Measurements from ENCODE around the gene LIMS1. TPM values are rescaled to one million over a fixed set of nuclear protein-coding genes. Genes with fewer than 3 reads are reported as not detected.
"Not testable (repeated sequence)": the region's sequence is repeated elsewhere in the genome, so short reads cannot be mapped to it uniquely, and the experiment has no call there.

LIMS1 gene
- total RNA-seq, 1 donor from 2014 or later, result 491 TPM

GRCh38 chr2:108630567-108631405 lies 96.5 kb downstream of the LIMS1 start:
- DNase-seq (ENCODE audit: extremely low read depth, low read depth, low spot score), result no peak

- no peak for DNase-seq (ENCODE audit: extremely low read depth, low read depth, low spot score)
These were observed 98.3 kb downstream of the LIMS1 start for GRCh38 chr2:108632332-108633160.

- no peak for DNase-seq (ENCODE audit: extremely low read depth, low read depth, low spot score)
These were observed 99.1 kb downstream of the LIMS1 start for GRCh38 chr2:108633409-108633808.

- DNase-seq (ENCODE audit: extremely low read depth, low read depth, low spot score), result no peak
These were observed 99.7 kb downstream of the LIMS1 start for GRCh38 chr2:108634011-108634410.

GRCh38 chr2:108634576-108635160 lies 100.4 kb downstream of the LIMS1 start:
- DNase-seq (ENCODE audit: extremely low read depth, low read depth, low spot score), result no peak

- no peak for DNase-seq (ENCODE audit: extremely low read depth, low read depth, low spot score)
These were observed 101.5 kb downstream of the LIMS1 start for GRCh38 chr2:108635630-108636354.

GRCh38 chr2:108637304-108637669 lies 103.0 kb downstream of the LIMS1 start:
- peak; percentile 82 for DNase-seq (ENCODE audit: extremely low read depth, low read depth, low spot score)

GRCh38 chr2:108640731-108641130 lies 106.5 kb downstream of the LIMS1 start:
- no peak for DNase-seq (ENCODE audit: extremely low read depth, low read depth, low spot score)

- no peak for DNase-seq (ENCODE audit: extremely low read depth, low read depth, low spot score)
These were observed 107.5 kb downstream of the LIMS1 start for GRCh38 chr2:108641756-108642155.

- DNase-seq (ENCODE audit: extremely low read depth, low read depth, low spot score), result no peak
These were observed 109.1 kb downstream of the LIMS1 start for GRCh38 chr2:108643261-108643849.

GRCh38 chr2:108643862-108644261 lies 109.6 kb downstream of the LIMS1 start:
- DNase-seq (ENCODE audit: extremely low read depth, low read depth, low spot score), result not testable (repeated sequence)

- not testable (repeated sequence) for DNase-seq (ENCODE audit: extremely low read depth, low read depth, low spot score)
These were observed 110.2 kb downstream of the LIMS1 start for GRCh38 chr2:108644446-108644845.

GRCh38 chr2:108648796-108649195 lies 114.5 kb downstream of the LIMS1 start:
- not testable (repeated sequence) for DNase-seq (ENCODE audit: extremely low read depth, low read depth, low spot score)

- not testable (repeated sequence) for DNase-seq (ENCODE audit: extremely low read depth, low read depth, low spot score)
These were observed 116.2 kb downstream of the LIMS1 start for GRCh38 chr2:108650465-108650864.

- not testable (repeated sequence) for DNase-seq (ENCODE audit: extremely low read depth, low read depth, low spot score)
These were observed 117.2 kb downstream of the LIMS1 start for GRCh38 chr2:108651468-108651867.

GRCh38 chr2:108652187-108652931 lies 118.1 kb downstream of the LIMS1 start:
- not testable (repeated sequence) for DNase-seq (ENCODE audit: extremely low read depth, low read depth, low spot score)

- DNase-seq (ENCODE audit: extremely low read depth, low read depth, low spot score), result not testable (repeated sequence)
These were observed 119.2 kb downstream of the LIMS1 start for GRCh38 chr2:108653425-108653824.

GRCh38 chr2:108653849-108654248 lies 119.6 kb downstream of the LIMS1 start:
- not testable (repeated sequence) for DNase-seq (ENCODE audit: extremely low read depth, low read depth, low spot score)

GRCh38 chr2:108654521-108655125 lies 120.4 kb downstream of the LIMS1 start:
- DNase-seq (ENCODE audit: extremely low read depth, low read depth, low spot score), result not testable (repeated sequence)

Measured in glomerular endothelial cell (primary cell).